ENCODE data around the gene OR4M1.
A peak's percentile ranks its signal among the peaks of the same experiment; 100 is the strongest.
"Not testable (repeated sequence)": the region's sequence is repeated elsewhere in the genome, so short reads cannot be mapped to it uniquely, and the experiment has no call there.

The OR4M1 gene

GRCh38 chr14:19773204-19773603 lies at the start of gene OR4M1:
OR4M1 (plus strand) TSS chr14:19773504; CDS start chr14:19780323, 6,819 bp downstream.
- intact Hi-C loops (cut with DNase I): not testable (repeated sequence)

GRCh38 chr14:19729359-19729758 lies 43.9 kb upstream of the OR4M1 start:
- DNase-seq: no peak
- intact Hi-C loops (cut with DNase I): no loop called here

More at GRCh38 chr14:19773204-19773603, at the start of gene OR4M1:
- DNase-seq: not testable (repeated sequence)

- DNase-seq: no peak
- intact Hi-C loops (cut with DNase I): no loop called here
These were observed 43.5 kb upstream of the OR4M1 start for GRCh38 chr14:19729763-19730162.

GRCh38 chr14:19733893-19734292 lies 39.4 kb upstream of the OR4M1 start:
- DNase-seq; intact Hi-C loops (cut with DNase I): not testable (repeated sequence)

- no peak for DNase-seq
- intact Hi-C loops (cut with DNase I): no loop called here
These were observed 30.0 kb upstream of the OR4M1 start, which contains the start of gene OR4Q3 for GRCh38 chr14:19743256-19743655. OR4Q3 (plus strand) TSS chr14:19743571.

- DNase-seq; intact Hi-C loops (cut with DNase I): not testable (repeated sequence)
These were observed 21.0 kb upstream of the OR4M1 start for GRCh38 chr14:19752316-19752715.

- no peak for DNase-seq
- intact Hi-C loops (cut with DNase I): no loop called here
These were observed 19.1 kb upstream of the OR4M1 start for GRCh38 chr14:19754172-19754571.

- intact Hi-C loops (cut with DNase I); DNase-seq: not testable (repeated sequence)
These were observed 1.8 kb upstream of the OR4M1 start for GRCh38 chr14:19771491-19771890.

- peak in 3 of 42 donors; percentile 2 to 15 (median 5) for DNase-seq
- intact Hi-C loops (cut with DNase I): no loop called here
These were observed 1.3 kb upstream of the OR4M1 start for GRCh38 chr14:19771895-19772430.

- DNase-seq; intact Hi-C loops (cut with DNase I): not testable (repeated sequence)
These were observed 850 bp upstream of the OR4M1 start for GRCh38 chr14:19772454-19772853.

GRCh38 chr14:19775587-19775986 lies 2.3 kb downstream of the OR4M1 start:
- intact Hi-C loops (cut with DNase I): no loop called here

GRCh38 chr14:19785848-19786247 lies 12.5 kb downstream of the OR4M1 start:
- DNase-seq: peak in 1 of 42 donors; percentile 47
- intact Hi-C loops (cut with DNase I): not testable (repeated sequence)

More at GRCh38 chr14:19775587-19775986, 2.3 kb downstream of the OR4M1 start:
- no peak for DNase-seq

GRCh38 chr14:19787318-19787717 lies 14.0 kb downstream of the OR4M1 start:
- intact Hi-C loops (cut with DNase I); DNase-seq: not testable (repeated sequence)

- DNase-seq; intact Hi-C loops (cut with DNase I): not testable (repeated sequence)
These were observed 14.8 kb downstream of the OR4M1 start for GRCh38 chr14:19788150-19788549.

- DNase-seq; intact Hi-C loops (cut with DNase I): not testable (repeated sequence)
These were observed 23.3 kb downstream of the OR4M1 start for GRCh38 chr14:19796520-19797108.

- DNase-seq: peak in 5 of 42 donors; percentile 1 to 31 (median 9)
- intact Hi-C loops (cut with DNase I): no loop called here
These were observed 26.6 kb downstream of the OR4M1 start for GRCh38 chr14:19799880-19800279.

- intact Hi-C loops (cut with DNase I): no loop called here
- DNase-seq: peak in 41 of 42 donors; percentile 17 to 93 (median 83)
These were observed 27.2 kb downstream of the OR4M1 start for GRCh38 chr14:19800282-19801117.

- DNase-seq: peak in 2 of 42 donors; percentile 2 to 15
- intact Hi-C loops (cut with DNase I): no loop called here
These were observed 27.8 kb downstream of the OR4M1 start for GRCh38 chr14:19801118-19801464.

GRCh38 chr14:19803470-19803869 lies 30.2 kb downstream of the OR4M1 start, which contains the start of gene OR4N2:
OR4N2 (plus strand) TSS chr14:19803770; CDS start chr14:19827449, 23,679 bp downstream.
- DNase-seq; intact Hi-C loops (cut with DNase I): not testable (repeated sequence)

Data from head of caudate nucleus (tissue), 42 donors.